Measurements from ENCODE around the gene SLC7A6OS. TPM values are rescaled to one million over a fixed set of nuclear protein-coding genes. Genes with fewer than 3 reads are reported as not detected.

Gene SLC7A6OS
- polyA plus RNA-seq (ENCODE audit: insufficient read length) = 16.4 TPM

- DNase-seq = peak; percentile 93
Measured at GRCh38 chr16:68310774-68311511, at the start of gene SLC7A6OS, which contains the start of gene PRMT7. SLC7A6OS (minus strand) TSS chr16:68310946; CDS start chr16:68310926, 20 bp downstream. PRMT7 (plus strand) TSS chr16:68311019; CDS start chr16:68315980, 4,961 bp downstream.

- DNase-seq = no peak
Measured at GRCh38 chr16:68359398-68360191, 48.8 kb upstream of the SLC7A6OS start.

- DNase-seq = no peak
Measured at GRCh38 chr16:68358951-68359350, 48.2 kb upstream of the SLC7A6OS start.

- no peak for DNase-seq
Measured at GRCh38 chr16:68357923-68358322, 47.2 kb upstream of the SLC7A6OS start.

GRCh38 chr16:68357521-68357922 is 46.8 kb upstream of the SLC7A6OS start:
- no peak for DNase-seq

GRCh38 chr16:68356919-68357286 is 46.2 kb upstream of the SLC7A6OS start:
- DNase-seq = no peak

- DNase-seq = no peak
Measured at GRCh38 chr16:68356249-68356918, 45.6 kb upstream of the SLC7A6OS start.

- no peak for DNase-seq
Measured at GRCh38 chr16:68355447-68356248, 44.9 kb upstream of the SLC7A6OS start.

- no peak for DNase-seq
Measured at GRCh38 chr16:68354816-68355215, 44.1 kb upstream of the SLC7A6OS start.

- DNase-seq = no peak
Measured at GRCh38 chr16:68353366-68353765, 42.6 kb upstream of the SLC7A6OS start.

GRCh38 chr16:68351991-68352431 is 41.3 kb upstream of the SLC7A6OS start:
- DNase-seq = no peak

GRCh38 chr16:68351463-68351862 is 40.7 kb upstream of the SLC7A6OS start:
- no peak for DNase-seq

- no peak for DNase-seq
Measured at GRCh38 chr16:68350813-68351350, 40.1 kb upstream of the SLC7A6OS start.

GRCh38 chr16:68349838-68350410 is 39.2 kb upstream of the SLC7A6OS start:
- no peak for DNase-seq

GRCh38 chr16:68348639-68349445 is 38.1 kb upstream of the SLC7A6OS start:
- DNase-seq = no peak

- DNase-seq = no peak
Measured at GRCh38 chr16:68347605-68348004, 36.9 kb upstream of the SLC7A6OS start.

GRCh38 chr16:68346892-68347480 is 36.2 kb upstream of the SLC7A6OS start:
- no peak for DNase-seq

- DNase-seq = no peak
Measured at GRCh38 chr16:68345958-68346635, 35.4 kb upstream of the SLC7A6OS start.

GRCh38 chr16:68345351-68345810 is 34.6 kb upstream of the SLC7A6OS start:
- DNase-seq = no peak

GRCh38 chr16:68344252-68344651 is 33.5 kb upstream of the SLC7A6OS start:
- DNase-seq = no peak

Data from hindlimb muscle (tissue), 1 donor.